ENCODE data around the gene ZNF222.

DNA sequence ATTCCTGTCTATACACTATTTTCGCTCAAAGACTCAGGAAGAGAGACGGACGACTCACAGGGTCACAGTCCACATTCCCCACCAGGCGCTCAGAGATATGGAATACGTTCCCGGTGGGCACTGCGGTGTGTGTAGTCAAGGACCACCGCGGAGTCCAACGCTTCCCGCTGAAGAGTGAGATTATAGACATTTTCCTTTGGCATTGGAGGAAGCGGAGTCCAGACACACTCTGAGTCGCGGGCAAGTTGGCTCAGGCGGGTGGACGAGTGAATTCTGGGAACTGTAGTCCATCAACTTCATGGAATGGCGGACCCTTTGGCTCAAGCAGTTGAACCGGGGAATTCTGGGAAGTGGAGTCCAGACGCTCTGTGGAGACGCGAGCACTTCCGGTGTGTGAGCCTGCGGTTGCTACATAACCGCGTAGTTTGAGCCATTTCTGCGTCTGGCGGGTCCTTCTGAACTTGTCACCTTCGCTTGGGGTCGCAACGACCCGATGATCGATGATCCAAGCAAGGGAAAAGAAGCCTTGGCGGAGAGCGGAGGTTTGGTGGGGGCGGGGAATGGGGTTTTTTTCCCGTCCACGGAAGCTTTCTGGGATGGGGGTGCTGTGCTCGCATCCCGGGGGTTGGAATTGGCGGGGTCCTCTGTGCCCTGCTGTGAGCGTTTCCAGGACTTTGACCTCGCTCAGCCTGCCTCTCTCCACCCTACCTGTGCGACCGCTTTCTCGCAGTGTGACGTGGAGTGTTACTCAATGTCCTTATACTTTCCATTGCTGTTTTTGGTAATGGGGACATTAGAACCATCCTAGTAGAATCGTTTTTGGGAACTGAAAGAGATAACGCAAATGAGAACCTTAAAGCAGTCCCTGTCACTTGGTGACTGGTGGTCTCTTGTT is 22.4 kb upstream of the ZNF222 start, which contains the start of gene ZNF230:
- TF ChIP-seq GATA3 (IDR thresholded peaks at IDR 0.05; ENCODE audit: low read depth, low read length), result no peak
- no peak for TF ChIP-seq GATA2 (IDR thresholded peaks at IDR 0.05; ENCODE audit: low read depth, low read length)

Measured in SH-SY5Y (cell line).